ENCODE data around the gene C1QB.

DNA sequence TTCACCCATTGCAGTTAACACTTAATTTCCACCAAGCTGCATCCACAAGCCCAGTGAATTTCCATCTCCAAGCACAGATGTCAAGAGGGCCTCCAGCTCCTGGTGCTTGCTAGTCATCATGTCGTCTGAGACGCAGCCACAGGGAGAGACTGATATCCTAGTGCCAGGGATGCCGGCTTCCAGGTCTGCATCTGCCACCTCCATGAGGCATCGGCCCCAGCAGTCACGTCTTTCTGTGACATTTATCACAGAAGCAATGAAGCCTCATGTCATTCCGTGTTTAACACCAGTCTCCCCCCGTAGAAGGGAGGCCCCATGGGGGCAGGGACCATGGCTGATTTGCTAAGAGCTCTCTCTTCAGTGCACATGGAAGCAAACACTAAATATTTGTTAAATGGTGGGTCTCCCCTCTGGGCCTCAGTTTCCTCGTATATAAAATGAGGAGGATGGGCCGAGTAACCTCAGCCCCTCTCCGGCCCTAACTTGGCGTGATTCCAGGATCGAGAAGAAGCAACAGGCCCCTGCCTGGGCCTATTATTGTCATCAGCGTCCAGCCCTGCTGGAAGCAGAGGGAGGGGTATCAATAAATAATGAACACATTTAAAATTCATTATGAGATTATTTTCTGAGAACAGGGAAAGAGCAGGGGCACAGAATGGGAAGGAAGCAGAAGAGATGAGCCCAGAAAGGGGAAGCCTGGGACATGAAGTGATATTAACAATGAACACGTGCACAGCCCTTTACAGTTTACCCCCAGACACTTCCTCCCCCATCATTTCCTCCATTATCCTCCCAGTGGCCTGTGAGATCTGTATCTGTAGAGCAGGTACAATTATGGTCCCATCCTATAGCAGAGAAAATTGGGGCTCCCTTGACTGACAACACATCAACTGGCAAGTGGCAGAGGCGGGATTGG lies 837 bp upstream of the C1QB start:
- TF ChIP-seq, protein P1, sequence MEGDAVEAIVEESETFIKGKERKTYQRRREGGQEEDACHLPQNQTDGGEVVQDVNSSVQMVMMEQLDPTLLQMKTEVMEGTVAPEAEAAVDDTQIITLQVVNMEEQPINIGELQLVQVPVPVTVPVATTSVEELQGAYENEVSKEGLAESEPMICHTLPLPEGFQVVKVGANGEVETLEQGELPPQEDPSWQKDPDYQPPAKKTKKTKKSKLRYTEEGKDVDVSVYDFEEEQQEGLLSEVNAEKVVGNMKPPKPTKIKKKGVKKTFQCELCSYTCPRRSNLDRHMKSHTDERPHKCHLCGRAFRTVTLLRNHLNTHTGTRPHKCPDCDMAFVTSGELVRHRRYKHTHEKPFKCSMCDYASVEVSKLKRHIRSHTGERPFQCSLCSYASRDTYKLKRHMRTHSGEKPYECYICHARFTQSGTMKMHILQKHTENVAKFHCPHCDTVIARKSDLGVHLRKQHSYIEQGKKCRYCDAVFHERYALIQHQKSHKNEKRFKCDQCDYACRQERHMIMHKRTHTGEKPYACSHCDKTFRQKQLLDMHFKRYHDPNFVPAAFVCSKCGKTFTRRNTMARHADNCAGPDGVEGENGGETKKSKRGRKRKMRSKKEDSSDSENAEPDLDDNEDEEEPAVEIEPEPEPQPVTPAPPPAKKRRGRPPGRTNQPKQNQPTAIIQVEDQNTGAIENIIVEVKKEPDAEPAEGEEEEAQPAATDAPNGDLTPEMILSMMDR (conservative IDR thresholded peaks at IDR 0.05 in 1 of 2, IDR thresholded peaks at IDR 0.05 in 1 of 2; ENCODE audit: extremely low read depth in 1 of 2, insufficient read depth in 1 of 2, low read depth in 1 of 2, low read length in 2 of 2), result no peak
- no peak for TF ChIP-seq EZH2 (IDR thresholded peaks at IDR 0.05; ENCODE audit: borderline replicate concordance, low read length)
